Activated CD4-positive, alpha-beta T cell treated with anti-CD3 and anti-CD28 coated beads for 36 hours (primary cell): ENCODE measurements around the gene TTL. TPM values are rescaled to one million over a fixed set of nuclear protein-coding genes. Genes with fewer than 3 reads are reported as not detected.
A peak's percentile ranks its signal among the peaks of the same experiment; 100 is the strongest.

Experiments
- ATAC-seq: fragments of 200-7000 bp; cut with Tn5 transposase; one replicate; pipeline ENCODE4 v1.10.0; 2021; ENCODE audit warnings: mild to moderate bottlenecking, moderate library complexity
- CTCF ChIA-PET: fragments of 350-600 bp; sonication (Branson Sonifier 250); formaldehyde crosslinking; loops from one replicate; lab custom pipeline; 2021; ENCODE audit warnings: antibody characterized with exemption; lab: Charles Lee
- POLR2A ChIA-PET: fragments of 350-600 bp; sonication (Branson Sonifier 250); formaldehyde crosslinking; loops from one replicate; lab custom pipeline; 2021; ENCODE audit warnings: antibody characterized with exemption, inconsistent platforms; lab: Charles Lee
- DNase-seq: peaks from one replicate; pipeline ENCODE4 v3.0.0-alpha.2; 2020
- H3K27ac Mint-ChIP-seq: one replicate; pipeline ENCODE4 v1.8.0; 2021; ENCODE audit warnings: mixed read lengths
- H3K27me3 Mint-ChIP-seq: one replicate; pipeline ENCODE4 v1.8.0; 2021; ENCODE audit warnings: mixed read lengths
- H3K36me3 Mint-ChIP-seq: one replicate; pipeline ENCODE4 v1.8.0; 2021; ENCODE audit warnings: low read depth, mixed read lengths
- H3K4me1 Mint-ChIP-seq: one replicate; pipeline ENCODE4 v1.8.0; 2021; ENCODE audit warnings: mixed read lengths
- H3K4me3 Mint-ChIP-seq: one replicate; pipeline ENCODE4 v1.8.0; 2021; ENCODE audit warnings: mild to moderate bottlenecking, moderate library complexity, mixed read lengths
- H3K9me3 Mint-ChIP-seq: one replicate; pipeline ENCODE4 v1.8.0; 2021; ENCODE audit warnings: low read depth, mixed read lengths
- intact Hi-C, 2 experiments: fragments of 100-400 bp; cut with DNase I in 1 of 2; cut with micrococcal nuclease in 1 of 2; formaldehyde crosslinking; loops; one replicate each; pipeline versions ENCODE4 v1.14.2 to v1.15.1; 2022 to 2024; cut with DNase I, micrococcal nuclease
- total RNA-seq, 2 experiments: library from RNA; stranded (reverse); gene quantifications; one replicate each; pipeline ENCODE4 v1.2.3, GENCODE V29; 2021

TTL gene
- total RNA-seq, 2 experiments from 2014 or later: 28.7 to 30.2 TPM

- Mint-ChIP-seq H3K27me3 (no peaks in the 10 kb centered on the region), H3K4me3 (no peak overlapping the region), H3K27ac (no peak overlapping the region), H3K4me1 (peaks cover 13% of the 10 kb centered on the region), H3K9me3 (no peaks in the 10 kb centered on the region), H3K36me3 (no peaks in the 10 kb centered on the region)
- DNase-seq (no peak), ATAC-seq (no peak)
- intact Hi-C loops: no loop called here
- CTCF ChIA-PET: interaction anchor here (0.7 kb wide), 1 partner anchor 45 kb away, joined by 3 read pairs; no protein-coding TSS in a partner anchor
- POLR2A ChIA-PET: no interaction called here
These were observed 5.5 kb upstream of the TTL start for GRCh38 chr2:112476434-112476833.

DNA sequence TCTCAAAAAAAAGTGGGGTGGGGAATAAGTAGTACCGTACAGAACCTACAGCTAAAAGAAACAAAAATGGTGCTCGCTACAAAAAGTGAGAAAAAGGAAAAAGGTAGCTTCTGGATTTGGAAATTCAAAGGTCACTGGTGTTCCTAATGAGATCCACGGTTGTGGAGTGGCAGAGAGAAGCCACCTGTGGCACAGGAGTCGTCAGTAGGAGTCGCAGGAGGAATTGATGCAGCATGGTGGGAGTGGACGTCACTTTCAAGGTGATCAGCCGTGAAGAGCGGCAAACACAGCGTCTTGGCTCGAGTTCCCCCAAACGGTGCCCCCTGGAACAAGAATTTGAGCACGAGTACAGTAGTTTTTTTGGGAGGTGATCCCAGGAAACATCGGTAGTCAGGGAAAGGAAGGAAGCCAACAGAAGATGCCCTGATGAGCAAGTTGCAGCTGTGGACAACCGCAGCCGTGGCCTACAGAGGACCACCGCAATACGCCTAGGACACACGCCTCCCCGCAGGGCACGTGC lies 1.4 kb upstream of the TTL start:
- Mint-ChIP-seq H3K36me3 (peaks cover 13% of the 10 kb centered on the region), H3K4me1 (peaks cover 28% of the 10 kb centered on the region), H3K27me3 (no peaks in the 10 kb centered on the region), H3K9me3 (no peaks in the 10 kb centered on the region), H3K27ac (peak overlapping the region; percentile 87), H3K4me3 (peak overlapping the region; percentile 81)
- POLR2A ChIA-PET: interaction anchor here (0.6 kb wide), 2 partner anchors 156 to 207 kb away, joined by 3 to 4 read pairs; no protein-coding TSS in a partner anchor
- CTCF ChIA-PET: interaction anchor here (0.7 to 2.7 kb wide), 14 partner anchors 9 to 409 kb away, joined by 3 to 12 read pairs (median 4); partner anchors contain the start of gene ZC3H8
- no peak for ATAC-seq
- intact Hi-C loops: loop anchor here (1.0 to 5.0 kb wide), 9 partner anchors 62 to 598 kb away; partner anchors contain the start of genes POLR1B (in 2 of the 2), ANAPC1 (in 1 of the 2), CHCHD5 (in 1 of the 2) and SLC20A1 (in 1 of the 2)
- DNase-seq: peak; percentile 41

DNA sequence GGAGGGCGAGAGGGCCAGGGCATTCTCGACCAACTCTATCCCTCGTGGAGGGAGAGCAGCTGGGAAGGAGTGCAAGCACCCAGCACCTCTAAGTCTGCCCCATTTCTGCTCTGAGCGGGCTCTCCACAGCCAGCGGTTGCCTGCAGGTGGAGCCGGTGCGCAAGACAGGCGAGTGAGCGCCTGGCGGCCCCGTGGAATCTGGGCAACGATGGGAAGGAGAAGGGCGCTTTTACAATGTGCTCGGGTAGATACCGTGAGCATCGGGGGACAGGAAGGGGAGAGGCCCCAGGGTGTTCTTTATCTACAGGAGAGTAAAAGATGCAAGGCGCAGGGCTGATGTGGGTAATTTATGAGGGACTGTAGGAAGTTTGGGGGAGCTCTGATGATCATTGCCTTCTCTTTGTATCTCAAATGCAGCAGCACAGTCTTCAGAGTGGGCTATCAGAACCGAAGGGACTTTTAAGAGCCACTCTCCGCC lies 867 bp upstream of the TTL start:
- Mint-ChIP-seq H3K4me3 (peak overlapping the region; percentile 81), H3K9me3 (no peaks in the 10 kb centered on the region), H3K36me3 (peaks cover 17% of the 10 kb centered on the region), H3K4me1 (peaks cover 32% of the 10 kb centered on the region), H3K27ac (peak overlapping the region; percentile 85), H3K27me3 (no peaks in the 10 kb centered on the region)
- ChIA-PET POLR2A (interaction anchor here (0.6 kb wide), 1 partner anchor 156 kb away, joined by 4 read pairs; no protein-coding TSS in a partner anchor), CTCF (interaction anchor here (1.0 to 2.7 kb wide), 10 partner anchors 8 to 409 kb away, joined by 3 to 12 read pairs (median 5); no protein-coding TSS in a partner anchor)
- DNase-seq (peak; percentile 93), ATAC-seq (peak; percentile 88)
- intact Hi-C loops: loop anchor here (1.0 to 5.0 kb wide), 9 partner anchors 61 to 599 kb away; partner anchors contain the start of genes POLR1B (in 2 of the 2), ANAPC1 (in 1 of the 2), CHCHD5 (in 1 of the 2) and SLC20A1 (in 1 of the 2)

- Mint-ChIP-seq H3K4me1 (peaks cover 45% of the 10 kb centered on the region), H3K27ac (peak overlapping the region; percentile 83), H3K9me3 (no peaks in the 10 kb centered on the region), H3K36me3 (peaks cover 24% of the 10 kb centered on the region), H3K27me3 (no peaks in the 10 kb centered on the region), H3K4me3 (peak overlapping the region; percentile 92)
- ChIA-PET CTCF (interaction anchor here (0.6 kb wide), 3 partner anchors 104 to 722 kb away, joined by 3 to 5 read pairs (median 3); no protein-coding TSS in a partner anchor), POLR2A (interaction anchor here (0.7 kb wide), 1 partner anchor 102 kb away, joined by 3 read pairs; the partner anchor contains the start of gene CHCHD5)
- intact Hi-C loops: loop anchor here (1.0 to 5.0 kb wide), 7 partner anchors 102 to 600 kb away; partner anchors contain the start of genes ZC3H6 (in 2 of the 2), ANAPC1 (in 1 of the 2) and CHCHD5 (in 1 of the 2)
- DNase-seq (peak; percentile 55), ATAC-seq (peak; percentile 5)
These were observed 519 bp downstream of the TTL start for GRCh38 chr2:112482309-112483041.

DNA sequence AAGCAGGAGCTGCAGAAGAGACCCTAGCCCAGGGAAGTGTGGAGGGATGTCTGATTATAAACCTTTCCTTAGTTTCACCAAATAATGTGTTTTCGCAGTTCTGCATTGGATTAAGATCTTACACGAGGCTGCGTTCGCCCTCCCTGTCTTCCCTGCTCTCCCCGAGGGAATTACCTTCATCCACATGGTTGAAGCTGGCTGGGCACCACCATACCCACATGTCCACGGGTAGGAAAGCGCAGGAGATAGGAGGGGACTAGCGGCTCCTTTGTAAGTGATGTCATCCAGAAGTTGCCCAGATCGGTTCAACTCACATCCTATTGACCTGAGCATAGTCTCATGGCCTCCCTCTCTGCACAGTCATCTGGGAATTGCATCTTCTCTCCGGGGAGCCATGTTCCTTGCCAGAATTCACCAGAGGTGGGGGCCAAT lies 1.1 kb downstream of the TTL start:
- intact Hi-C loops: loop anchor here (2.0 to 5.0 kb wide), 5 partner anchors 206 to 601 kb away; partner anchors contain the start of genes ANAPC1 (in 1 of the 2) and ZC3H6 (in 1 of the 2)
- ATAC-seq (no peak), DNase-seq (peak; percentile 25)
- peaks cover 29% of the 10 kb centered on the region for H3K36me3 Mint-ChIP-seq
- H3K4me3 Mint-ChIP-seq: peak overlapping the region; percentile 92
- H3K9me3 Mint-ChIP-seq: no peaks in the 10 kb centered on the region
- ChIA-PET POLR2A (no interaction called here), CTCF (interaction anchor here (0.6 to 1.0 kb wide), 4 partner anchors 104 to 721 kb away, joined by 3 to 5 read pairs (median 3); no protein-coding TSS in a partner anchor)
- peak overlapping the region; percentile 79 for H3K27ac Mint-ChIP-seq
- peaks cover 48% of the 10 kb centered on the region for H3K4me1 Mint-ChIP-seq
- no peaks in the 10 kb centered on the region for H3K27me3 Mint-ChIP-seq

GRCh38 chr2:112483831-112484230 lies 1.9 kb downstream of the TTL start:
- Mint-ChIP-seq H3K4me1 (peaks cover 48% of the 10 kb centered on the region), H3K36me3 (peaks cover 31% of the 10 kb centered on the region)
- ATAC-seq: no peak

DNA sequence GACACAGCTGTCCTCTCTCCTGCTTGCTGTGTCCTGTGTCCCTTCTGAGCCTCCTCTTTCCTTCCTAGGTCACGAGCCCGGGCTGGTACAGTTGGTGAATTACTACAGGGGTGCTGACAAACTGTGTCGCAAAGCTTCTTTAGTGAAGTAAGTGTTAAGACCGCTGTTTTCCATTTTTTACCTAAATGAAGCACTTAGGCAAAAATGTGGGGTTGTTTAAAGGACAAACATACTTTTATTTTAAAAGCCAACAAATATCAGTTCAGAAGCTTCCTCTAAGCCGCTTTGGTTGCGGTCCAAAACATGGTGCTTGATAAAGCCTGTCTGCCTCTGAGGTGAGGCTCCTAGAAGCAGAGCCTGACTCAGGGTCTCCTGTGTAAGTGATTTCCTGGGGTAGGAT lies 3.9 kb downstream of the TTL start:
- Mint-ChIP-seq H3K4me1 (peaks cover 41% of the 10 kb centered on the region), H3K27me3 (no peaks in the 10 kb centered on the region), H3K9me3 (no peaks in the 10 kb centered on the region), H3K36me3 (peaks cover 31% of the 10 kb centered on the region), H3K27ac (peak overlapping the region; percentile 40), H3K4me3 (no peak overlapping the region)
- POLR2A ChIA-PET: no interaction called here
- intact Hi-C loops: no loop called here
- CTCF ChIA-PET: interaction anchor here (0.8 to 1.7 kb wide), 2 partner anchors 12 to 411 kb away, joined by 3 to 4 read pairs; no protein-coding TSS in a partner anchor
- ATAC-seq (no peak), DNase-seq (no peak)

More at GRCh38 chr2:112483831-112484230, 1.9 kb downstream of the TTL start:
- no peak for DNase-seq
- ChIA-PET CTCF (interaction anchor here (1.0 kb wide), 1 partner anchor 586 kb away, joined by 3 read pairs; no protein-coding TSS in a partner anchor), POLR2A (no interaction called here)
- Mint-ChIP-seq H3K9me3 (no peaks in the 10 kb centered on the region), H3K27ac (no peak overlapping the region), H3K4me3 (peak overlapping the region; percentile 92), H3K27me3 (no peaks in the 10 kb centered on the region)
- intact Hi-C loops: loop anchor here (2.0 to 5.0 kb wide), 5 partner anchors 207 to 602 kb away; partner anchors contain the start of genes ANAPC1 (in 1 of the 2) and ZC3H6 (in 1 of the 2)

- H3K9me3 Mint-ChIP-seq: no peaks in the 10 kb centered on the region
- ATAC-seq (peak; percentile 43), DNase-seq (peak; percentile 51)
- no peak overlapping the region for H3K4me3 Mint-ChIP-seq
- intact Hi-C loops: no loop called here
- POLR2A ChIA-PET: no interaction called here
- peaks cover 31% of the 10 kb centered on the region for H3K36me3 Mint-ChIP-seq
- H3K27ac Mint-ChIP-seq: peak overlapping the region; percentile 51
- CTCF ChIA-PET: interaction anchor here (1.7 kb wide), 1 partner anchor 13 kb away, joined by 3 read pairs; no protein-coding TSS in a partner anchor
- peaks cover 38% of the 10 kb centered on the region for H3K4me1 Mint-ChIP-seq
- H3K27me3 Mint-ChIP-seq: no peaks in the 10 kb centered on the region
These were observed 4.9 kb downstream of the TTL start for GRCh38 chr2:112486895-112487294.

GRCh38 chr2:112487444-112487961 lies 5.5 kb downstream of the TTL start:
- Mint-ChIP-seq H3K27ac (peak overlapping the region; percentile 70), H3K27me3 (no peaks in the 10 kb centered on the region), H3K36me3 (peaks cover 31% of the 10 kb centered on the region), H3K4me1 (peaks cover 38% of the 10 kb centered on the region), H3K9me3 (no peaks in the 10 kb centered on the region), H3K4me3 (no peak overlapping the region)
- no peak for DNase-seq
- ChIA-PET POLR2A (no interaction called here), CTCF (interaction anchor here (1.4 kb wide), 1 partner anchor 13 kb away, joined by 3 read pairs; no protein-coding TSS in a partner anchor)
- no peak for ATAC-seq
- intact Hi-C loops: no loop called here

GRCh38 chr2:112488201-112488600 lies 6.2 kb downstream of the TTL start:
- Mint-ChIP-seq H3K4me1 (peaks cover 36% of the 10 kb centered on the region), H3K4me3 (no peak overlapping the region), H3K27me3 (no peaks in the 10 kb centered on the region), H3K9me3 (no peaks in the 10 kb centered on the region), H3K36me3 (peaks cover 31% of the 10 kb centered on the region), H3K27ac (peak overlapping the region; percentile 70)
- ChIA-PET POLR2A (no interaction called here), CTCF (interaction anchor here (1.4 kb wide), 1 partner anchor 13 kb away, joined by 3 read pairs; no protein-coding TSS in a partner anchor)
- intact Hi-C loops: no loop called here
- no peak for DNase-seq
- no peak for ATAC-seq
